HEK293T (cell line): ENCODE measurements around the gene ATP1A2.

Experiments
- ELF4 ChIP-seq: fragments of 450-650 bp; IDR thresholded peaks from 2 replicates; pipeline ENCODE4 v1.6.1; 2017; ENCODE audit warnings: antibody characterized with exemption
- FOXA1 ChIP-seq: fragments of 450-650 bp; IDR thresholded peaks from 2 replicates; pipeline ENCODE4 v1.6.1; 2016; ENCODE audit warnings: mild to moderate bottlenecking
- FOXK2 ChIP-seq: fragments of 450-650 bp; IDR thresholded peaks from 2 replicates; pipeline ENCODE4 v1.6.1; 2016; ENCODE audit warnings: mild to moderate bottlenecking
- FOXM1 ChIP-seq: fragments of 450-650 bp; IDR thresholded peaks from 2 replicates; pipeline ENCODE4 v1.6.1; 2017; ENCODE audit warnings: mild to moderate bottlenecking, borderline replicate concordance
- HDGF ChIP-seq: fragments of 450-650 bp; IDR thresholded peaks from 2 replicates; pipeline ENCODE4 v1.6.1; 2017; ENCODE audit warnings: antibody characterized with exemption, borderline replicate concordance
- LEF1 ChIP-seq: fragments of 450-650 bp; IDR thresholded peaks from 2 replicates; pipeline ENCODE4 v1.6.1; 2017; ENCODE audit warnings: mild to moderate bottlenecking, borderline replicate concordance
- SP1 ChIP-seq: fragments of 450-650 bp; IDR thresholded peaks from 2 replicates; pipeline ENCODE4 v1.6.1; 2017
- SUZ12 ChIP-seq: fragments of 450-650 bp; IDR thresholded peaks from 2 replicates; pipeline ENCODE4 v1.6.1; 2016; ENCODE audit warnings: mild to moderate bottlenecking
- TARDBP ChIP-seq: fragments of 450-650 bp; IDR thresholded peaks from 2 replicates; pipeline ENCODE4 v1.6.1; 2016
- ZNF384 ChIP-seq: fragments of 450-650 bp; IDR thresholded peaks from 2 replicates; pipeline ENCODE4 v1.6.1; 2016
- TF ChIP-seq, protein P1 (sequence below): fragments of 450-650 bp; IDR thresholded peaks from 2 replicates; pipeline ENCODE4 v1.6.1; 2016

DNA sequence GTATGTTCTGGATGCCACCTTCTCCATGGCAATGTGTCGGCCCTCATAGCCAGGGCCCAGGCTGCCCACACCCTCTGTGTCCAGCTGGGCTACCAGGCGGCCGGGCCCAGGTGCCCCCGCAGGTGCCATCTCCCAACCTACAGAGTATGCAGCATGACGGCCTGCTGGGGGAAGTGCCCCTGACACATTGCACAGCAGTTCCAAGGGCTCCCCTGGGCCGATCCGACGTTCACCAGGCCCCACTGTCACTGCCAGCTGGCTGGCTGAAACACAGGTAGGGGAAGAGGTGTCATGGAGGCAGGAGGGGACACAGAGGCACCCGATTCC is 22.5 kb upstream of the ATP1A2 start:
- TF ChIP-seq LEF1 (no peak), FOXM1 (no peak), ZNF384 (no peak), FOXA1 (no peak), TARDBP (no peak), SP1 (no peak), FOXK2 (no peak), ELF4 (no peak), SUZ12 (no peak), HDGF (no peak)
- TF ChIP-seq, protein P1, sequence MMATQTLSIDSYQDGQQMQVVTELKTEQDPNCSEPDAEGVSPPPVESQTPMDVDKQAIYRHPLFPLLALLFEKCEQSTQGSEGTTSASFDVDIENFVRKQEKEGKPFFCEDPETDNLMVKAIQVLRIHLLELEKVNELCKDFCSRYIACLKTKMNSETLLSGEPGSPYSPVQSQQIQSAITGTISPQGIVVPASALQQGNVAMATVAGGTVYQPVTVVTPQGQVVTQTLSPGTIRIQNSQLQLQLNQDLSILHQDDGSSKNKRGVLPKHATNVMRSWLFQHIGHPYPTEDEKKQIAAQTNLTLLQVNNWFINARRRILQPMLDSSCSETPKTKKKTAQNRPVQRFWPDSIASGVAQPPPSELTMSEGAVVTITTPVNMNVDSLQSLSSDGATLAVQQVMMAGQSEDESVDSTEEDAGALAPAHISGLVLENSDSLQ = no peak
